ENCODE measurements around the gene HSDL1.

GRCh38 chr16:84166796-84167695, 22.1 kb upstream of the HSDL1 start:
- TF ChIP-seq EZH2 (IDR thresholded peaks at IDR 0.05; ENCODE audit: insufficient read depth, poor library complexity, severe bottlenecking) = no peak
- no peak for TF ChIP-seq EZH2phosphoT487 (IDR thresholded peaks at IDR 0.05; ENCODE audit: insufficient read depth, low read depth)

All from GM23248 (cell line).